ENCODE data around the gene MRS2. TPM values are rescaled to one million over a fixed set of nuclear protein-coding genes. Genes with fewer than 3 reads are reported as not detected.

MRS2 gene
- total and polyA plus RNA-seq, 2 experiments from 2014 or later: 34.9 to 45.9 TPM

DNA sequence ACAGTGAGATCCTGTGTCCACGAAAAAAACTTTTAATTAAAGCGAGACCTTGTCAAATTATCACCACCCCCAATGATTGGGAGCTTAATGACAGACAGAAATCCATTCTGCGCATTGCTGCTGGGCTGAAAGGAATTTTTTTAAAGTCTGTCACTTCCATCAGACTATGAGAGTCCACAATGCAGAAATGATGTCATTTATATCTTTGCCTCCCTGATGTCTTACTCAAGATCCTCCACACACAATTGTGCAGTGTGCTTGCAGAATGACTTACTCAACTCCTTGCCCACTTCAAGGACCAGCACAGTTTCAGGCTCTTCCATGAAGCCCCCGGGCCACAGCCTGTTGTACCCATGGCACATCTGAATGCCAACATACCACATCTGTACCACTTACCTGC, 45.7 kb downstream of the MRS2 start:
- Histone ChIP-seq H3K27me3 (no peaks in the 10 kb centered on the region), H3K27ac (no peak overlapping the region), H3K4me3 (no peak overlapping the region), H3K9me3 (ENCODE audit: low read depth) (no peaks in the 10 kb centered on the region), H3K36me3 (no peaks in the 10 kb centered on the region), H3K4me1 (ENCODE audit: low read depth) (no peaks in the 10 kb centered on the region)
- no peak for DNase-seq (ENCODE audit: low read depth in 1 of 2, low spot score in 1 of 2)
- TF ChIP-seq, protein P1, sequence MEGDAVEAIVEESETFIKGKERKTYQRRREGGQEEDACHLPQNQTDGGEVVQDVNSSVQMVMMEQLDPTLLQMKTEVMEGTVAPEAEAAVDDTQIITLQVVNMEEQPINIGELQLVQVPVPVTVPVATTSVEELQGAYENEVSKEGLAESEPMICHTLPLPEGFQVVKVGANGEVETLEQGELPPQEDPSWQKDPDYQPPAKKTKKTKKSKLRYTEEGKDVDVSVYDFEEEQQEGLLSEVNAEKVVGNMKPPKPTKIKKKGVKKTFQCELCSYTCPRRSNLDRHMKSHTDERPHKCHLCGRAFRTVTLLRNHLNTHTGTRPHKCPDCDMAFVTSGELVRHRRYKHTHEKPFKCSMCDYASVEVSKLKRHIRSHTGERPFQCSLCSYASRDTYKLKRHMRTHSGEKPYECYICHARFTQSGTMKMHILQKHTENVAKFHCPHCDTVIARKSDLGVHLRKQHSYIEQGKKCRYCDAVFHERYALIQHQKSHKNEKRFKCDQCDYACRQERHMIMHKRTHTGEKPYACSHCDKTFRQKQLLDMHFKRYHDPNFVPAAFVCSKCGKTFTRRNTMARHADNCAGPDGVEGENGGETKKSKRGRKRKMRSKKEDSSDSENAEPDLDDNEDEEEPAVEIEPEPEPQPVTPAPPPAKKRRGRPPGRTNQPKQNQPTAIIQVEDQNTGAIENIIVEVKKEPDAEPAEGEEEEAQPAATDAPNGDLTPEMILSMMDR (IDR thresholded peaks at IDR 0.05; ENCODE audit: low read depth, low read length): no peak

DNA sequence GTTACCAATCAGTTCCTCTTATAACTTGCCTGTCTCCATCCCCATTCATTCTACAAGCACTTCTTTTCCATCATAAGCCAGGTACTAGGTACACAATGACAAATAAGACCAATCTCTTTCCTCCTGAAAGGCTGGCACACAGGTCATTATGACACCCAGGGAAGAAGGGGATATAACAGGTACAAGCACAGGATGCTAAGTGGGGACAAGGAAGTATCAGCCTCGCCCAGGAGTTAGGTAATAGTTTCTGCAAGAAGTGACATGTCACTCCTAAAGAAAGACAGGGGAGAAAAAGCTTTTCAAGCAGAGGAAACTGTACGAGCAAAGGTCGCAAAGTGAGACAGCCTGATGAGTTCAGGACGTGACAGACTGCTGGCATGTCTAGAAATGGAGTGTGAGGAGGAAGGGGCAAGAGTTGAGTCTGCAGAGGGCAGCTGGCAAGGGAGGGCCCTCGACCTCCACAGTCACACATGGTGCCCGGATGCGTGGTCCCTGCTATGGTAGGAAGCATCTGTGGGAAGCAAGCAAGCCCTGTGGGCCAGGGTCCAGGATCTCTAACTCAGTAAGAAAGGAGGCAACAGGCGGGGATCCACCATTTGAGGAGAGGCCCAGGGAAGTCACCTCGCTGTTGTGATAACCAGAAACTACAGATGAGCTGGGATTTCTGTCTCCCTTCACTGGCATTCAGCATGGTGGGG, 46.2 kb downstream of the MRS2 start:
- Histone ChIP-seq H3K9me3 (ENCODE audit: low read depth) (no peaks in the 10 kb centered on the region), H3K4me3 (no peak overlapping the region), H3K36me3 (no peaks in the 10 kb centered on the region), H3K27me3 (no peaks in the 10 kb centered on the region), H3K27ac (no peak overlapping the region), H3K4me1 (ENCODE audit: low read depth) (no peaks in the 10 kb centered on the region)
- DNase-seq (ENCODE audit: low read depth in 1 of 2, low spot score in 1 of 2): no peak
- TF ChIP-seq, protein P1 (IDR thresholded peaks at IDR 0.05; ENCODE audit: low read depth, low read length): no peak

DNA sequence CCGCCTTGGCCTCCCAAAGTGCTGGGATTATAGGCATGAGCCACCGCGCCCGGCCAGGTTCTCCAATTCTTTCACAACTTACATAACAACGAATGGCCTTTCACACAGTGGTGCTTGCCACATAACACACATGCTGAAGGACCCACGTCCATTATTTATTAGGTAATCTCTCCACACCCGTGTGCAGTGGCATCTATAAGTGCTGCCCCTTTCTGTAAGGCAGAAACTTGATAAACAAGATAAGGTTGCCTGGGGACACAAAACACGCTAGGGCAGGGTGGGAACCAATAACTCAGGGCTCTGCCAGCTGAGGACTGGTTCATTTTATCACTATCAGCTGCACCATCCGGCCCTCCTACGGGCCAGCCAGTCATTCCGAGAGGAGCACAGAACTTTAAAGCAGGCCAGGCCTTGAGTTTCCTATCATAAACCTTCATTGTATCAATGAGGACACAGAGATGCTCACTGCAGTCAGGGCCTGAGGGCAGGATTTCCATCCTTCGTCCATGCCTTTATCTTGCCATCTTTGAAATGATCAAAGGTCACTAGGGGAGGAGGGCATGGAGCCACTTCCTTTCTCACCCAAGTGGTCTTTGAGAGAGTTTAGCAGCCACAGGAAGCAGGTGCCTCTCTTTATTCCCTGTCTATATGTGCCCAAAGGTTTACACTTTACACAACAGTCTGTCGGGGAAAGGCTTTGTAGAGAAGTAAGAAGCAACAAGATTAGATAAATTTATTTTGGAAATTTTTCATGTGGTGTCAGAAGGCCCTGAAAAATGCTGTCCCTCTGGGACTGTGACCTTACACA, 49.0 kb downstream of the MRS2 start:
- H3K9me3 ChIP-seq (ENCODE audit: low read depth): no peaks in the 10 kb centered on the region
- TF ChIP-seq, protein P1 (IDR thresholded peaks at IDR 0.05; ENCODE audit: low read depth, low read length): no peak
- H3K27me3 ChIP-seq: no peaks in the 10 kb centered on the region
- no peaks in the 10 kb centered on the region for H3K4me1 ChIP-seq (ENCODE audit: low read depth)
- no peak overlapping the region for H3K27ac ChIP-seq
- H3K36me3 ChIP-seq: no peaks in the 10 kb centered on the region
- H3K4me3 ChIP-seq: no peak overlapping the region
- DNase-seq (ENCODE audit: low read depth in 1 of 2, low spot score in 1 of 2): no peak

DNA sequence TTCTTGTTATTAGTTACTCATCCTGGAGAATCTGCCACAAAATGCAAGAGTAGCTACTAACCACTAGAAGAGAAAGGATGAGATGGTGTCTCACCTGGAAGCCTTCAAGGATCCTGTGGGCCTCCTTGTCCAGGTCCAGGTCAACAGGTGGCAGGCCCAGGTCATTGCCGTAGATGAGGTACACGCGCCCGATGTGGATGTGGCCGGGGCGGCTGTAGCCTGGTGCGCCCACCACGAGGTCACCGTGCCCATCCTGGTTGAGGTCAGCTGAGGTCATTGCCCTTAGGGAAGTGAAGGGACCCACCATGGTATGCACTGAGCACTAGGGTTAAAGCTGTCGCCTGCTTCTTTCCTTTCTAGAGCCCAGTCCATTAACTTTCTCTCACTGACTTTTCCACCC, 51.2 kb downstream of the MRS2 start:
- DNase-seq (ENCODE audit: low read depth in 1 of 2, low spot score in 1 of 2): no peak
- H3K27me3 ChIP-seq: no peaks in the 10 kb centered on the region
- H3K4me3 ChIP-seq: no peak overlapping the region
- no peaks in the 10 kb centered on the region for H3K36me3 ChIP-seq
- no peak overlapping the region for H3K27ac ChIP-seq
- H3K9me3 ChIP-seq (ENCODE audit: low read depth): no peaks in the 10 kb centered on the region
- no peaks in the 10 kb centered on the region for H3K4me1 ChIP-seq (ENCODE audit: low read depth)
- TF ChIP-seq, protein P1 (IDR thresholded peaks at IDR 0.05; ENCODE audit: low read depth, low read length): no peak

DNA sequence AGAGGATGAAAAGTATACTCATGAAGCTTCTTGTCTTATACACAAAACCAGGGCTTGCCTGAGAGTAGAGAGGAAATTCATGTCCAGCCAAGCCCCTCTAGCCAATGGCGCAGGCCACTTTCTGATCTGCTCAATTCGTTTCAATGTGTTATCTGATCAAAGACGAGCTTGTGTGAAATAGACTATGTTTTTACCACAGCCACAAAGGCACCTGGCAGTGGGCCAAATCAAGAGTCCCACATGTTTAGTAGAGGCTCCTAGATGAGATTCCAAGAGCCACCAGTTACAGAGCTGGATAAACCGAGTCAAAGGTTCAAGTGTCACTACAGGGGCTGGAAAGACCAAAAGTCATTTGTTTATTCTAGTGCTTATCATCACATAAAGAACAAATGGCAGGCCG, 51.7 kb downstream of the MRS2 start:
- Histone ChIP-seq H3K4me1 (ENCODE audit: low read depth) (no peaks in the 10 kb centered on the region), H3K27ac (no peak overlapping the region), H3K9me3 (ENCODE audit: low read depth) (no peaks in the 10 kb centered on the region), H3K27me3 (no peaks in the 10 kb centered on the region), H3K4me3 (no peak overlapping the region), H3K36me3 (no peaks in the 10 kb centered on the region)
- TF ChIP-seq, protein P1 (IDR thresholded peaks at IDR 0.05; ENCODE audit: low read depth, low read length): no peak
- DNase-seq (ENCODE audit: low read depth in 1 of 2, low spot score in 1 of 2): no peak
